H1 (cell line): ENCODE results near the gene DENND1A. TPM values are rescaled to one million over a fixed set of nuclear protein-coding genes. Genes with fewer than 3 reads are reported as not detected.
A peak's percentile ranks its signal among the peaks of the same experiment; 100 is the strongest.

Source experiments
- CTCF ChIA-PET: fragments of 300-600 bp; sonication (Branson Sonifier 250); formaldehyde crosslinking; loops from one replicate; lab custom pipeline; 2021; ENCODE audit not compliant: partially characterized antibody; lab: Charles Lee
- POLR2A ChIA-PET: fragments of 300-600 bp; sonication (Branson Sonifier 250); formaldehyde crosslinking; loops from one replicate; lab custom pipeline; 2021; ENCODE audit warnings: inconsistent platforms; ENCODE audit not compliant: partially characterized antibody; lab: Charles Lee
- DNase-seq, 2 experiments: peaks; one replicate each; pipeline versions ENCODE4 v3.0.0 to v3.0.0-alpha.2; 2010 to 2022; ENCODE audit warnings: low spot score in 2 of 2, low read depth in 1 of 2, mixed read lengths in 1 of 2
- FAIRE-seq: peaks from 2 replicates; lab custom pipeline; 2011; peaks lifted over from hg19 to GRCh38; lab: Jason Lieb, UNC
- H2AFZ ChIP-seq: 2 replicates; pipeline ENCODE4 v1.8.1; 2012; ENCODE audit warnings: low read length, inconsistent platforms
- H2AK5ac ChIP-seq: 2 replicates; pipeline ENCODE4 v1.6.1; 2013; ENCODE audit warnings: low read depth, low read length
- H2BK120ac ChIP-seq: replicated peaks from 2 replicates; pipeline ENCODE3; 2013; ENCODE audit warnings: low read depth, low read length, inconsistent platforms
- H2BK12ac ChIP-seq: 2 replicates; pipeline ENCODE4 v1.6.1; 2013; ENCODE audit warnings: low read depth, low read length
- H2BK15ac ChIP-seq: 2 replicates; pipeline ENCODE4 v1.6.1; 2013; ENCODE audit warnings: low read length
- H2BK20ac ChIP-seq: 2 replicates; pipeline ENCODE4 v1.6.1; 2013; ENCODE audit warnings: low read length
- H2BK5ac ChIP-seq: 2 replicates; pipeline ENCODE4 v1.6.1; 2013; ENCODE audit warnings: low read depth, low read length
- H3K14ac ChIP-seq: 2 replicates; pipeline ENCODE4 v1.6.1; 2013; ENCODE audit warnings: inconsistent platforms; ENCODE audit not compliant: insufficient read length
- H3K18ac ChIP-seq: 2 replicates; pipeline ENCODE4 v1.6.1; 2013; ENCODE audit warnings: low read length; ENCODE audit errors: extremely low read depth
- H3K23ac ChIP-seq: 2 replicates; pipeline ENCODE4 v1.6.1; 2013; ENCODE audit warnings: inconsistent platforms; ENCODE audit not compliant: insufficient read length
- H3K23me2 ChIP-seq: 2 replicates; pipeline ENCODE4 v1.6.1; 2013; ENCODE audit warnings: low read depth, low read length
- H3K27ac ChIP-seq: 2 replicates; pipeline ENCODE4 v1.6.1; 2011; ENCODE audit warnings: low read depth, low read length, inconsistent platforms
- H3K27me3 ChIP-seq, 4 experiments: replicated peaks in 1 of 4; 1 replicate in 1 of 4; 2 replicates in 3 of 4; pipeline versions ENCODE4 v1.6.1 to v1.8.1; 2011 to 2013; ENCODE audit warnings: low read length in 3 of 4, mild to moderate bottlenecking in 3 of 4, inconsistent platforms in 2 of 4, mixed read lengths in 2 of 4, moderate library complexity in 1 of 4; ENCODE audit not compliant: control insufficient read depth in 3 of 4, insufficient read depth in 3 of 4; ENCODE audit errors: extremely low read depth in 1 of 4
- H3K36me3 ChIP-seq, 4 experiments: 2 replicates each; pipeline versions ENCODE4 v1.6.1 to v1.8.1; 2011 to 2013; ENCODE audit warnings: mild to moderate bottlenecking in 4 of 4, low read length in 3 of 4, moderate library complexity in 2 of 4, control low read depth in 1 of 4, inconsistent platforms in 1 of 4; ENCODE audit not compliant: insufficient read depth in 4 of 4, control insufficient read depth in 2 of 4
- H3K4ac ChIP-seq: replicated peaks from 2 replicates; pipeline ENCODE3; 2013; ENCODE audit warnings: low read length, low read depth, mixed read lengths, inconsistent platforms; ENCODE audit not compliant: insufficient read length
- H3K4me1 ChIP-seq, 4 experiments: replicated peaks in 1 of 4; 1 replicate in 1 of 4; 2 replicates in 3 of 4; pipeline versions ENCODE4 v1.6.1 to v1.8.1; 2011 to 2013; ENCODE audit warnings: low read length in 3 of 4, inconsistent platforms in 2 of 4, mixed read lengths in 1 of 4; ENCODE audit not compliant: insufficient read depth in 4 of 4, control insufficient read depth in 3 of 4
- H3K4me2 ChIP-seq, 2 experiments: 2 replicates each; pipeline versions ENCODE4 v1.6.1 to v1.8.1; 2011 to 2013; ENCODE audit warnings: low read depth in 2 of 2, low read length in 2 of 2, control low read depth in 1 of 2, inconsistent platforms in 1 of 2, mild to moderate bottlenecking in 1 of 2; ENCODE audit not compliant: insufficient read depth in 1 of 2
- H3K4me3 ChIP-seq, 4 experiments: fragments of 200-600, 300-600 bp in 1 of 4; sonication (generic), shearing (Covaris generic), sonication (Bioruptor Twin) in 1 of 4; 2 replicates each; pipeline versions ENCODE4 v1.5.1 to v1.8.1; 2011 to 2016; ENCODE audit warnings: low read length in 4 of 4, low read depth in 3 of 4, control low read depth in 2 of 4, inconsistent platforms in 2 of 4, mild to moderate bottlenecking in 2 of 4, mixed read lengths in 1 of 4, moderate library complexity in 1 of 4; ENCODE audit not compliant: insufficient read depth in 2 of 4; ENCODE audit errors: extremely low read depth in 1 of 4
- H3K56ac ChIP-seq: replicated peaks from 2 replicates; pipeline ENCODE3; 2013; ENCODE audit warnings: low read depth, mild to moderate bottlenecking, mixed read lengths, low read length, inconsistent platforms; ENCODE audit not compliant: insufficient read length
- H3K79me1 ChIP-seq: 2 replicates; pipeline ENCODE4 v1.6.1; 2013; ENCODE audit warnings: low read depth, low read length, control low read depth
- H3K79me2 ChIP-seq, 2 experiments: 2 replicates each; pipeline versions ENCODE4 v1.6.1 to v1.8.1; 2012 to 2013; ENCODE audit warnings: low read length in 2 of 2, mild to moderate bottlenecking in 2 of 2, inconsistent platforms in 1 of 2; ENCODE audit not compliant: insufficient read depth in 2 of 2, control insufficient read depth in 1 of 2
- H3K9ac ChIP-seq, 4 experiments: replicated peaks in 1 of 4; 1 replicate in 1 of 4; 2 replicates in 3 of 4; pipeline versions ENCODE4 v1.6.1 to v1.8.1; 2011 to 2013; ENCODE audit warnings: low read depth in 3 of 4, low read length in 3 of 4, control low read depth in 2 of 4, mild to moderate bottlenecking in 2 of 4, moderate library complexity in 2 of 4, inconsistent platforms in 1 of 4; ENCODE audit errors: extremely low read depth in 1 of 4
- H3K9me3 ChIP-seq, 2 experiments: 2 replicates each; pipeline versions ENCODE4 v1.6.1 to v1.8.1; 2012 to 2013; ENCODE audit warnings: mild to moderate bottlenecking in 2 of 2, moderate library complexity in 2 of 2, control low read depth in 1 of 2, inconsistent platforms in 1 of 2, low read depth in 1 of 2, low read length in 1 of 2, mixed read lengths in 1 of 2; ENCODE audit not compliant: insufficient read depth in 2 of 2
- H4K20me1 ChIP-seq, 2 experiments: replicated peaks in 1 of 2; 2 replicates each; pipeline versions ENCODE3 to v1.8.1; 2011 to 2013; ENCODE audit warnings: inconsistent platforms in 2 of 2, low read length in 2 of 2, mild to moderate bottlenecking in 1 of 2; ENCODE audit not compliant: insufficient read depth in 2 of 2, control insufficient read depth in 1 of 2
- H4K5ac ChIP-seq: 2 replicates; pipeline ENCODE4 v1.6.1; 2013; ENCODE audit warnings: low read length, low read depth, mixed read lengths, inconsistent platforms; ENCODE audit not compliant: insufficient read length
- H4K8ac ChIP-seq: 2 replicates; pipeline ENCODE4 v1.8.0; 2013; ENCODE audit warnings: mild to moderate bottlenecking, moderate library complexity, low read length, inconsistent platforms; ENCODE audit not compliant: insufficient read depth; ENCODE audit errors: extremely low read depth
- H4K91ac ChIP-seq: replicated peaks from 2 replicates; pipeline ENCODE3; 2013; ENCODE audit warnings: low read length, mixed read lengths, inconsistent platforms; ENCODE audit not compliant: insufficient read length
- BACH1 ChIP-seq: IDR thresholded peaks from 2 replicates; pipeline ENCODE4 v1.6.1; 2012; ENCODE audit warnings: low read length, improper control_type of control experiment
- POLR2AphosphoS5 ChIP-seq: IDR thresholded peaks from 2 replicates; pipeline ENCODE4 v1.6.1; 2011; ENCODE audit warnings: low read depth, low read length
- SIX5 ChIP-seq: IDR thresholded peaks from 2 replicates; pipeline ENCODE4 v1.6.1; 2011; ENCODE audit warnings: mild to moderate bottlenecking, low read depth, low read length
- WGBS, 2 experiments: shearing (Covaris generic) in 1 of 2; methylation state at CpG; one replicate each; pipeline versions ENCODE4 v1.1.6 to v1.1.7; 2013 to 2015; ENCODE audit warnings: low lambda C conversion rate in 2 of 2, mixed read lengths in 2 of 2, inconsistent platforms in 1 of 2, low coverage in 1 of 2, missing lambda C conversion rate in 1 of 2; ENCODE audit not compliant: insufficient replicate concordance in 2 of 2, insufficient coverage in 1 of 2, insufficient read length in 1 of 2; ENCODE audit errors: extremely low coverage in 1 of 2, missing lambda C conversion rate in 1 of 2; 5-methylcytosine and 5-hydroxymethylcytosine counted together
- polyA plus RNA-seq, 7 experiments: library from polyadenylated mRNA; depleted of rRNA in 3 of 7; stranded (reverse) in 5 of 7; unstranded in 2 of 7; fragments of >200 nt in 5 of 7; fragments of 200-250 nt in 2 of 7; gene quantifications; 1 replicate in 5 of 7; 2 replicates in 1 of 7; 4 replicates in 1 of 7; pipeline versions ENCODE4 v1.2.1 to v1.2.3, GENCODE V29; 2011 to 2013; ENCODE audit warnings: missing spikeins in 2 of 7, mixed read lengths in 2 of 7
- total RNA-seq: library from RNA; stranded (reverse); fragmentation: NEBNext Ultra II Directional; extraction: Animal tissue kit (Norgen Biotek cat#: 25700); gene quantifications from 2 replicates; pipeline ENCODE4 v1.2.1, GENCODE V29; 2021
- TF ChIP-seq, protein P1 (sequence below): IDR thresholded peaks from 2 replicates; pipeline ENCODE4 v1.6.1; 2012; ENCODE audit warnings: inconsistent platforms
- TF ChIP-seq, protein P2 (sequence below): IDR thresholded peaks from 2 replicates; pipeline ENCODE4 v1.6.1; 2012; ENCODE audit warnings: inconsistent platforms

DENND1A gene
- total and polyA plus RNA-seq, 2 of the 8 experiments (the other 6 are each of a cell fraction or from before 2014, with no cell fraction given): 24.1 to 26.4 TPM

DNA sequence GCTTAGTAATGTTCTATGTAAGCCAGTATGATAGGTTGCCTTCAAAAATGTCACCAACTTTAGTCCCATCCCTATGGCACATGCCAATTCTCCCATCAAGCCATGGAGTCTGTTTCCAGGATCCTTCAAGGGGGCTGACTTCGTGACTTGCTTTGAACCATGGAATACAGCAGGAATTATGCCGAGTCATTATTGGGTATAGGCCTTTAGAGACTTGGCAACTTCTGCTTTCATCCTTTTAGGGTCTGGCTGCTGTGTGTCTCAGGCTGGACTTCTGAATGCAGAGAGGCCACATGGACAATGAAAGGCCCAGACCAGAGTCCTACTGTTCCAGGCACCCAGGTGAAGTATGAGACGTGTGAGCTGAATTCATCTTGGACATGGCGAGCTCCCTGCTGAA, 109.8 kb downstream of the DENND1A start:
- H3K79me2 ChIP-seq: no peaks in the 10 kb centered on the region
- H3K14ac ChIP-seq: no peak overlapping the region
- H4K20me1 ChIP-seq: no peaks in the 10 kb centered on the region
- H3K9ac ChIP-seq: no peak overlapping the region
- H2BK15ac ChIP-seq: no peak overlapping the region
- CTCF ChIA-PET: no interaction called here
- no peak overlapping the region for H3K27ac ChIP-seq
- H4K91ac ChIP-seq: no peak overlapping the region
- H3K9me3 ChIP-seq: no peaks in the 10 kb centered on the region
- FAIRE-seq (no peak), DNase-seq (no peak)
- H2AFZ ChIP-seq: no peak overlapping the region
- no peak overlapping the region for H3K4me2 ChIP-seq
- no peak overlapping the region for H3K4me3 ChIP-seq
- no peaks in the 10 kb centered on the region for H3K27me3 ChIP-seq
- H3K23ac ChIP-seq: no peak overlapping the region
- H2BK20ac ChIP-seq: no peak overlapping the region
- no peaks in the 10 kb centered on the region for H3K79me1 ChIP-seq
- H3K56ac ChIP-seq: no peak overlapping the region
- TF ChIP-seq POLR2AphosphoS5: no peak
- no peak for TF ChIP-seq SIX5
- TF ChIP-seq, protein P1, sequence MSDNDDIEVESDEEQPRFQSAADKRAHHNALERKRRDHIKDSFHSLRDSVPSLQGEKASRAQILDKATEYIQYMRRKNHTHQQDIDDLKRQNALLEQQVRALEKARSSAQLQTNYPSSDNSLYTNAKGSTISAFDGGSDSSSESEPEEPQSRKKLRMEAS: no peak
- TF ChIP-seq, protein P2, sequence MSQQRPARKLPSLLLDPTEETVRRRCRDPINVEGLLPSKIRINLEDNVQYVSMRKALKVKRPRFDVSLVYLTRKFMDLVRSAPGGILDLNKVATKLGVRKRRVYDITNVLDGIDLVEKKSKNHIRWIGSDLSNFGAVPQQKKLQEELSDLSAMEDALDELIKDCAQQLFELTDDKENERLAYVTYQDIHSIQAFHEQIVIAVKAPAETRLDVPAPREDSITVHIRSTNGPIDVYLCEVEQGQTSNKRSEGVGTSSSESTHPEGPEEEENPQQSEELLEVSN: no peak
- 0 out of 2 replicates have a peak, but pooled peaks have one; percentile 17 for TF ChIP-seq BACH1
- H4K5ac ChIP-seq: no peak overlapping the region
- H4K8ac ChIP-seq: no peak overlapping the region
- no peak overlapping the region for H3K4ac ChIP-seq
- H2AK5ac ChIP-seq: no peak overlapping the region
- H3K18ac ChIP-seq: 0 out of 2 replicates have a peak overlapping the region, but pooled peaks have one; percentile 4
- H3K23me2 ChIP-seq: no peaks in the 10 kb centered on the region
- H3K36me3 ChIP-seq: no peaks in the 10 kb centered on the region
- WGBS, 2 experiments: 93% methylated on average over 4 of the region's 4 CpGs; no CpG with 5 or more reads in 1 of the 2 experiments
- H2BK12ac ChIP-seq: no peak overlapping the region
- peaks cover 0 to 6% (median 0%) of the 10 kb centered on the region in 4 experiments; a peak in 1 of 7 replicates for H3K4me1 ChIP-seq
- no peak overlapping the region for H2BK5ac ChIP-seq
- POLR2A ChIA-PET: no interaction called here
- no peak overlapping the region for H2BK120ac ChIP-seq
